ENCODE results near the gene PLEKHA1. TPM values are rescaled to one million over a fixed set of nuclear protein-coding genes. Genes with fewer than 3 reads are reported as not detected.

Gene PLEKHA1
- total RNA-seq, result 58.0 and 102 TPM in 2 replicates

DNA sequence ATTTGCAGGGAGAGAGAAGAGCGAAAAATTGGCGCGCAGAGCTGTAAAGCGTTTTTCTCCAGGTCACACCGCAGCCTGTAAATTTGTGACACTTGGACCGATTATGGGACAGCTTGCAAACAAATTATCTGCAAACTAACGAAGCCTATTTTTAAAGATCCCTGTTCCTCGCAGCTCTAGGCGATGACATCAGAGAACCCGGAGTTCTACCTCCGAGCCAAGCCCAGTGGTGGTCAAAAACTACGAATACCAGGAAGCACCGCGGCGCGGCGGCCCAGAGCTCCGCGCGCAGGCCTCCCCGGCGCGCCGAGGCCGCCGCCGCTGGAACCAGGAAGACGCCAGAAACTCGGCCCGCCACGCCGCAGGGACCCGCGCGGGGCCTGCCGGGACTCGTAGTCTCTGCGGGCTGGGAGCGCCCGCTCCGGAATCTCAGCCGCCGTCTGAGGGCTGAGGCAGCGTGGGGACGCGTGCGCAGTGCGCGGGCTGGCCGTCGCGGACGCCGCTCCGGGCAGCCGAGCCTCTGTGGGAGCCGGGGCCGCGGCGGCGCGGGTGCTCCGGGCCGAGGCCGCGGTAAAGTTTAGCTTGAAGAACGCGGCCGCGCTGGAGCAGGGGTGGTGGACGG is at the start of gene PLEKHA1:
Gene PLEKHA1 (plus strand): TSS at position 472 of the 622 bp plus-strand sequence. CDS start 18,493 bp downstream, outside the sequence.
- peak; percentile 79 for DNase-seq (ENCODE audit: low read depth)

DNA sequence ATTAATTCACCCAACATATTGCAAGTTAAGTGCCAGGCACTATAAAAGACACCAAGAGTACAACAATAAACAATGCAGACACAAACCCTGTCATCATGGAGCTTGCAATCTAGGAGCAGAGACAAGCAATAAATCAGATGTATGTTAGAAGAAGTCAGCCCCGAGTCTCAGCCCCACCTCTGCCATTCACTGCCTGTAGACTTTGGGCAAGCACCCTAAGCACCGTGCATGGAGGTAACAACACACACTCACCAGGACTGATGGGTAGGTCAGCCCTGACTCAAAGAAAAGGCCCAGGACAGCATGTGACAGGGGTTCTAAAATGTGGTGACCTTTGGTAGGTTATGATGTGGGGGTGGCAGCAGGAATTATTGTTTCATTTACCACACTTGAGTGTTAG is 49.3 kb upstream of the PLEKHA1 start:
- DNase-seq (ENCODE audit: low read depth), result no peak

DNA sequence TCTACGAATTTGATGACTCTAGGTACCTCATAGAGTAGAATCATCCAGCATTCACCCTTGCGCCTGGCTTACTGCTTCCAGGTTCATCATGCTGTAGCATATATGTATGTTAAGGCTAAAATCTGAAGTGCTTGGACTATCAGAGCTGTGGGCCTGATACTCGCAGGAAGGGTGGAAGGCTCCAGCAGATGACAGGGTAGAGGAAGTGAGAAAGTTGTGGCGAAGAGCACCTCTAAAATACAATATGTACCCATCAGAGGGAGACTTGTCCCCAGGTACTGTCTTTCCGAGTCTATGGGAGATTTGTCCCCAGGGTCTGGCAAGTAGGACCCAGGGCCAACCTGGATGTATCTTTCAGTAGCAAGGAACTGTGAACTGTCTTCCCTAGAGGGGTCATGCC is 48.1 kb upstream of the PLEKHA1 start:
- DNase-seq (ENCODE audit: low read depth), result no peak

DNA sequence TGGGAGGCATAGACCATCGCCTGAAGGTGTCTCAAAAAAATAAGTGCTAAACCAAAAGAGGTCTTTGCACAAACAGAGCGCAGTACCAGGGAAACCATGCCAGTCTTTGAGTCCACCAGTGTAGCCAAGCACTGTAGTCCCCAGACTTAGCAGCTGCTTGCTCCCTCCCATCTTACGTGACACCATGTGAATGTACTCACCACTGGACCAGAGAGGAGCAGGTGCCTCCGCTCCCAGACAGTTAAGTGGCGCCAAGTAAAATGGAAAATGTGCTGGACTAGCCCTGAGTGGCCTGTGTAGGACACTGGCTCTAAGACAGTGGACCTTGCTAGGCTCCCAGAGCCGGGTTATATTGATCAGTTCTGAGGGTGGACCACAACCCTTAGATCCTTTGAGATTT is 47.7 kb upstream of the PLEKHA1 start:
- DNase-seq (ENCODE audit: low read depth), result no peak

DNA sequence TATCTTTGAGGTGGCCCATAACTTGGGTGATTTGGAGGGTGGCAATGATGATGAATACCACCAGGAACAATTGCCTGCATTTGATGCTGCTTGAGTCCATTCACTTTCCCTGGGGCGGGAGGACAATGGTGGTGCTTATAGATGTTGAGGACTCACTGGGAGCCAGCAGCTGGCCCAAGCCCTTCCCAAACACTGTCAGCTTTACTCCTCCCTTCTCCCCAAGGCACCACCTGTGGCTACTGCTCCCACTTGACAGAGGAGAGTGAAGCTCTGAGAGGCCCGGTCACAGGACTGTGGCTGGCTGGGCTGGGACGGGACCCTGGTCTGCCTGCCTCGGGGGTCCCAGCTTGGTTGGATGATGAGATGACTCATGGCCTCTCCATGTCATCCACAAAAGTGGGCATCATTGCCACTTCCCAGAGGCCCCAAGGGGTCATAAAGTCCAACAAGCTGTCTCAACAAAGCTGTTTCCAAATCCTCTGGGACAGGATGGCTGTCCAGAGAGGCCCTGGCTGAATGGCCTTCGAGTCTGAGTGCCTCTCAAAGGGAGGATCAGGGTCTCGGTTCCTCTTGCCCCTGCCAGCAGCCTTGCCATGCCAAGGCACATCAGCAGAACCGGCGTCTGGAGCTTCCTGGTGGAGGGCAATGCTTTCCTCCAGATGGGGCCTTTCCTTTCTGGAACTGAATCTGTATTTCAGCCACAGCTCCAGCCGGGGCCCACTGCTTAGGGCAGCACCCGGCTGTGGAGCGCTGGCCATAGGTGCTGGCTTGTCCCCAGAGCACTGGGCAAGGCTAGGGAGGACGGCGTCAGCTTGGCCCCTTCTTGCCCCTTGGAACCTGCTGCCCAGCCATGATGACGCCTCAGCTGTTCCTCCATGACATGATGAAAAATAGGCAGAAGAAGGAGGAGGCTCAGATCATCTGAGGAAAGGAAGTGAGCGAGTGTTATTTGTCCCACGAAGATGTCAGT is 47.0 kb upstream of the PLEKHA1 start:
- no peak for DNase-seq (ENCODE audit: low read depth)

DNA sequence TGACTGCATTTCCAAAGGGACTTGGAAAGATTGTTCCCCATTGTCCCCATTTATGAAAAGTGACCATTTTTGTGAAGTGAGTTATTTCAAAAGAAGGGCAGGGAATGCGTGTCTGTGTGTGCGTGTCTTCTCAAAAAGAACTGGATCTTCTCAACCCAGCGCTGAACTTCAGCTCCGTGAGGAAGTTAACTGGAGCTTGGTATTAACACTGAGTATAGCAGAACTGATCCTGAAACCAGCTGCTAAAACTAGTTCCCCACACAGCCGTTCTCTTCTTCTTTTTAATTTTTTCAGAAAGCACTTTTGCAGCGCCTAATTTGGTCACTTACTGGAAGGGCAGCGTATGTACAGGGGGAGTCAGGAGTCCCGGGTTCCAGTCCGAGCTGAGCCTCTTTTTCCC is 45.8 kb upstream of the PLEKHA1 start:
- no peak for DNase-seq (ENCODE audit: low read depth)

DNA sequence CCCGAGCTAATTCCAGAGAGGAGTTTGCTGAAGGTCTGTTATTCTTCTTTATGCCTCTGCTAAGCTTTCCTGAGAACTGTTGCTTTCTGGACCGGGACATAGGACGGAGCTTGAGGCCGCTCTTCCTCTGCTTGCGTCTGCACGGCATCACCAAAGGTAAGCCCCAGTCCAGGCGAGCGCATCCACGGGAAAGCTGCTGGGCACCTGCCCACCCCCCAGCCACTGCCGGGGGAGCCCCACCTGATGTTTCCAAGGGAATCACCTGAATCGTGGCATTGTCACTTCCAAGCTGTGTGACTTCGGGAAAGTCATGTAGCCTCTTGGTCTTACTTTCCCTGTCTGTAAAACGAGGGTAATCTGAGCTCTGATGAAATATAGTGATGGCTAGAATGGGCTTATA is 45.1 kb upstream of the PLEKHA1 start:
- no peak for DNase-seq (ENCODE audit: low read depth)

DNA sequence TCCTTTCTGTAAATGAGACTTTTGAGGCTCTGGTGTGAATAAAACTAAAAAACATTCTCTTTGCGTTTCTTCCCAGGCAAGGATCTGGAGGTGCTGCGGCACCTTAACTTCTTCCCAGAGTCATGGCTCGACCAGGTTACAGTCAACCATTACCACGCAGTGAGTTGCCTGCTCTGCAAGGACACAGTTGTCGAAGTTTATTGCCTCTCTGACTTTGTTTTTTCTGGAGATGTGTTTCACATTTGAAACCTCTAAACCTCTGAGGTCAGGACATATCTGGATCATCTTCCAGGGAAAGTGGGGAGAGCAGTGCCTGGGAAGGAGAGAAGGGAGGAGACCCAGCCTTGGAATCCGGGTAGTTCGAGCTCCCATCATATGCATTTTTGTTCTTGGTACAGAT is 43.4 kb upstream of the PLEKHA1 start:
- DNase-seq (ENCODE audit: low read depth), result no peak

DNA sequence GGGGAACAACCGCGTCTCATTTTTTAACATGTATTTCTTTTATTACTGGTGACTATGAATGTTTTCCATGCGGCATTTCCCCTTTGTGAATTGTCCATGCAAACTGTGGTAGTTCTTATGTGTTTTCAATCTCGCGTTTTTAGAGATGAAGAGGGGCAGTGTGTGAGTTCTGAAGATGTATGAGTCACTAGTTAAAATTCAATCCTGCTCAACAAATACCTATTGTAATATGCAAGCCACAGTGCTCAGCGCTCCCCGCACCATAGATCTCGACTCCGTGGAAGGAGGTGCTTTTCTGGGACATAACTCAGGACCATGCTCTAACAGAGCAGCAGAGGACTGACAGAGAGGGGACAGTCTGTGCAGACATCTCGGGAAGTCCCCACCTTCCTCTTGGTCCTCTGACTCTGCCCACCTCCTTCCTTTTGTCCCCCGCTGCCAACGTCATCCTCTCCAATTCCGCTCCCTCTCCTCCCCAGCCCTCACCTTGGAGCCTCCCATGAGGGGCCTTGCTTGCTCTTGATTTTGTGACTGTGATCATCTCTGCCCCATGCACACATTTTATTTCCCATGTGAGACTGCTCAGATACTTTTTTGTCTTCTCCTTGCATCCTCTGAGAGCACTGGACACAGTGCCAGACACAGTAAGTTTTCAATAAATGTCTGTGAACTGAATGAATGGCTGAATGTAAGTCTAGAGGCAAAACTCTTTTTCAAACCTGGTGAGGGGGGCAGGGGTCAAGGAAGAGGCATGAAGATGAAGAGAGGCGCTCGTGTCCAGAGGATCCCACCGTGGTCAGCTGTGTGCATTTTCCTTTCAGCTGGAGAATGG is 42.7 kb upstream of the PLEKHA1 start:
- peak; percentile 98 for DNase-seq (ENCODE audit: low read depth)

DNA sequence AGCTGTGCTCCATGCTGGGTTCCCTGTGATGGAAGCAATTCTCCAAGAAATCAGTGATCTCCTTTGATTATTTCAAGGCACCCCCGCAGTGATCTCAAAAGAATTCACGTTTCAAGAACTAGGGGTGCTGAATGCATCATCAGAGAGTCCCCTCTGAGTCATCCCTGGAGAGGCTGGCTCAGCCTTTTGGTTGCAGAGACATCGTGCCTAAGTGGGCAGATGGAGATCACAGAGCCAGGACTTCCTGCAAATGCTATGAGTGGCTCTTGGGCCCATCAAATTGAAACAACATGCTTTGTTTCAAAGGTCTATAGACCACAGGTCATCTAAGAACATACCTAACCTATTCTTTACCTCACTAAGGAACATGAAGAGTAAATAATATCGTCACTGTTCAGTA is 41.5 kb upstream of the PLEKHA1 start:
- peak; percentile 29 for DNase-seq (ENCODE audit: low read depth)

DNA sequence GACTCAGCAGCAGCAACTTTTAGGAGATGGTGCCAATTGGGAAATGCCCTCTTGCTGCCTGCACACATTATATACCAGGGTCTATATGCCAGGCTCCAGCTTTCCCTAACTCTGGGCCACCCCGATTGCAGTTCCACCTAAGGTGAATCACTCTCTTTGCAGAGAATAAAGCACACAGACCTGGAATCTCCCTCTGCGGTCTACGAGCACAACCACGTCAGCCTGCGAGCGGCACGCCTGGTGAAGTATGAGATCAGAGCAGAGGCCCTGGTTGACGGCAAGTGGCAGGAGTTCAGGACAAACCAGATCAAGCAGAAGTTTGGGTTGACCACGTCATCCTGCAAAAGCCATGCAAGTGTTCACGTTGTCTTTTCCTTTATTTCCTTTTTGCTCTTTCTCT is 38.2 kb upstream of the PLEKHA1 start:
- DNase-seq (ENCODE audit: low read depth), result no peak

DNA sequence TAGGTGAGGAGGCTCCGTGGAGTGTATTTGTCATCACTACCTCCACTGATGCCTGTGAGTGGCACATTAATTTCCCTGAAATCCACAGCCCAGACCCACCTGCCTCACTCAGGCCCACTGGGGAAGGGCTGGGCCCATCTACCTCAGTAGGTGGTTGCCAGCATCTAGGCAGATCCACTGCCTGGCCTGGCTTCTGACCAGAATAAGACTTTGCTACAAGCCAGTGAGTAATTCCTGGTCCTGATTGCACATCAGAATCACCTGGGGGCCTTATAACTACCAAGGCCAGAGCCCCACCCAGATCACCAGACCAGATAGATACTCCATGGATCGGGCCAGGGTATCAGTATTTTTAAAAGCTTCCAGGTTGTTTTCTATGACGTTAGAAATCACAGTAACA is 37.5 kb upstream of the PLEKHA1 start:
- DNase-seq (ENCODE audit: low read depth), result no peak

DNA sequence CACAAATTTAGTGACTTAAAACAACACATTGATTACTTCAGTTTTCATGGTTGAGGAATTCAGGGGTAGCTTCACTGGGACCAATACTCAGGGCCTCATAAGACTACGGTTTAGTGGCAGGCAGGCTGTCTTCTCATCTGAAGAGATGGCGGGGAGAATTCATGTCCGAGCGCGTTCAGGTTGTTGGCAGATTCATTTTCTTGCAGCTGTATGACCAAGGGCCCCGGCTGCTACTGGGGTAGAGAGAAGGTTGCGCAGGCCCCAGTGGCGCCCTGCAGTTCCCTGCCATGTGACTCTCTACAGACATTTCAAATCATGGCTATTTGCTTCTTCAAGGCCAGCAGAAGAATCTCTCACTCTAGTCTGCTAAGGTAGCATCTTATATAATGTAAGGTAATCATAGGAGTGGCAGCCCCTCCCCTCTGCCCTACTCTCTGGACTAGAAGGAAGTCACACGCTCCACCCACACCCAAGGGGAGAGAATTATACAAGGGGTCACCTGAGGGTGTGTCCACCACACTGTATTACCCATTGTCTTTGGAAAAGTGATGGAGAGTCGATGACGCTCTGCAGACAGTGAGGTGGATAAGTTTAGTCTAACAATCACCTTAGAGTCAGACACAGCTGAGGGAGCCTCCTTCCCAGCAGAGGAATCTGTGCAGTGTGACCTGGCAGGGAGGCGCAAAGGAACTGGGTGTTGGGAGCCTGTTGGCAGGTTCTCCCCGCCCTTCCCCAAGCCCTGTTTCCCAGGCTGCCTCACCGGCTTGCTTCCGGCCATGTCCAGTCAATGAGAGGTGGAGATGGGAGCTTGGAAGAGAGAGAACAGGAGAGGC is 35.7 kb upstream of the PLEKHA1 start:
- no peak for DNase-seq (ENCODE audit: low read depth)

DNA sequence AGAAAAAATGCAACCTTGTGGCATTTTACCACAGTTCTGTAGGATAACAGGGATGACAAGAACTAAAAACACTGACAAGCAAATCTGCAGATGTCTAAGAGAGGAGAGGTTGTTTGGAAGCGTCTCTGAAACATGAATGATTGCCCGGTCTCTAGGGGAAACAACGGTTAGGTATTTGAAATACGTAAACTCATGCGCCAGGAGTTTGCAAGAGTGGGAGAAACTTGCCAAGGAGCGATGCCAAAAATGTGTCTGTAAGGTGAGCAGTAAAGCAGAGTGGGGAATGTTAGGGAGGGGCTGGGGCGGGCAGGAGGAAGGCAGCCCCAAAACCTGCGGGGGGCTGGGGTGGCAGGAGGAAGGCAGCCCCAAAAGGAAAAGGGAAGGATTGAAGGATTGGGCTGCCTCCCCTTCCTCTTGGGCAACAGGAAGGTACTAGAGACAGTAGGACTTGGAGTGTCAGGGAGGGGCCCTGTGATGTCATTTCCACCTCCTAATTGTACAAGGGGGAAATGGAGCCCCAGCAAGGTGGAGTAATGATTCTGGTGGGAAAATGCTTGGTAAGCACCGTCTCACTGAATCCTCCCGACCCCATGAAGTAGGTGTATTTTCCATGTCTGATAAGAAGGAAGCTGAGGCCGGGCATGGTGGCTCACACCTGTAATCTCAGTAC is 33.2 kb upstream of the PLEKHA1 start:
- no peak for DNase-seq (ENCODE audit: low read depth)

DNA sequence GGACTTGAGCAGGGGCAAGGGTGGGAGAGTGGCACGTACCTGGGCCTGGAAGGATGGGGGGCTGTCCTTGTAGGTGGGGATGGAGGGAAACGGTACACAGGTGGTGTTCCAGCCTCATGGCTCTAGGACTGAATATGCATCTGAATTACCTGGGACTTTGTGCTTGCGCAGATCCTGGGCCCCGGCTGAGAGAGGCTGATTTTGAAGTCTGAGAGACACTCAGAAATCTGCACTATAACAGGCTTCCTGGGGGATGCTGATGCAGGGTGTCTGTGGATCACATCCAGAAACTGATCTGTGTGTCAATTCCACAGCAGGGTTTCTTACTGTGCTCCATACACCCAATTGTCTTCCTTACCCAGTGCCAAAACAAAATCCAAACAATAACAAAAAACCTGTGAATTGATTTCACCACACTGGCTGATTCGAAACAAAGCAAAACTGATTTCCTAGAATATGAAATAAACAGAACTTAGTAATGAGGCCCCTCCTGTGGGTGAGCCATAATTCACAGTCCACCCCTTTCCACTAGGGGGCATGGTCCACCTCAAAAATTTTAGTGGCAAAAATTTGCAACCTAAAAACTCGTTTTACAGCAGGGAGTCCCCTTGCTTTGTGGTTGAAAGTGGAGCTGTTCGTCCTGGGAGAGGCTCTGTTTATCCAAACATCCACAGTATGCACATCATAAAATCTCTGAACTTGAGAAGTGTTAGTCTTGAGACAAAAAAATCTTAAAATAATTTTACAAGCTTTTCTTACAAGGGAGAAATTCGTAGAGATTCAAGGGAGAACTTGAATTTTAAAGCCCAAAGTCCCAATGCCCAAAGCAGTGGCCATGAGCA is 32.0 kb upstream of the PLEKHA1 start:
- DNase-seq (ENCODE audit: low read depth), result peak; percentile 50

DNA sequence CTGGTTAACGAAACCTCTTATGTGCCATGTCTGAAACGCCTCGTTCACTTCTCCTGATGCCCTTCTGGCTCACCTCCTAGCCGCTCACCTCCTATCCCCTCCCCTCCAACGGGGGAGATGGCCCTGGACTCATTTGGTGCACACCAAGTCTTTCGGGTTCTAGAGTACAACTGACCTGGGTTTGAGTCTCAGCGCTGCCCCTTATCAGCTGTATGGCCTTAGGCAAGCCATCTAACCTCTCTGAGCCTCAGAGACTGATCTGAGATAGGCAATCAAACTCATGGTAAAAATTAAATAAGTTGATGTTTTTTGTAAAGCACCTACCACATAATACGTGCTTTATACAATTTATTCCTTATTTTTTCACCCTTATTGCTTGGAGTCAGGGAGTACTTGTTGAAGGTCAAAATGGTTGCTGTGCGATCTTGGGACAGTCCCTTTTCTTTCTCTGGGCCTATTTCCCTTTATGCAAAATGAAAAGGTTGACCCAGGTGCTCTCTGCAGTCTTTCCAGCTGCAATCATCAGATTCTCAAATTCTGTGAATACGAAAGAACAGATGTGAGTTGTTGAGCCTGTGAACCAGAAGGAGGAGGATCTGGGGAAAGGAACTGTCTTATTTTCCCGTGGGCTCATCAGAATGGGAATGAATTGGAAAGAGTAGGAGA is 31.2 kb upstream of the PLEKHA1 start:
- DNase-seq (ENCODE audit: low read depth), result no peak

DNA sequence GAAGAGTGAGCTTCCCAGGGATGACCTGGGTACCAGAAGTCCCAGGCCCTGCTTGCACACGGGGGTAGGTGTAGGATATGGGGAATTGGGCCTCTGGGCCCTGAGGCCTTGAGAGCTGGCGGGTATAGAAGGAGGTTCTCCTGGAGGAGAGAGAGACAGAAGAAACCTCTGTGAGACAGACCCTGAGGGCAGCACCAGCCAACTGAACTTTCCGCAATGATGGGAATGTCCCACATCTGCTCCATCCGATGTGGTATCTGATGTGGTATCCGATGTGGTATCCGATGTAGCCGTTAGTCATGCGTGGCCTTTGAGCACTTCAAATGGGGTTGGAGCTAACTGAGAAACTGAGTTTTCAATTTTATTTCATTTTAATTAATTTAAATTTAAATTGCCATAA is 30.6 kb upstream of the PLEKHA1 start:
- DNase-seq (ENCODE audit: low read depth), result no peak

DNA sequence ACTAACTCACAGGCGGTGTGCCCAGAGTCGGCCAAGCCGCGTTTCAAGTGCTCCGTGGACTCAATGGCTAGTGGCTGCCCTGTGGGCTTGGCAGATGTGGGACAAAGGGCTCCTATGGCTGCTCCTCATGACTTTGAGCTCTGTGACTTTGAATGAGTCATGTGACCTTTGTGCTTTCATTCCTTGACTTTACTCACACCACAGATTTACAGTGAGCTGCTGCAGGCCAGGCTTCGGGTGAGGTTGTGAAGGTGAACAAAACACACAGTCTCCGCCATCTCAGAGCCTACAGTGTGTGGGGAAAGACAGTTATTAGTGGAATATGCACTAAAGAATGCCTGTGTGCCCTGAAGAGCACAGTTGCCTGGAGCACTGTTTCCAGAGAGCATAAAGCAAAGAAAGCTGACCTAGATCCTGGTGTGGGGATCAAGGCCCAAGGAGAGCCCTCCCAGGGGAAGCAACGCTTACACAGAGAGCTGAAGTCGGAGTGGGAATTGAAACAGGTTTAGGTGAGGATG is 29.7 kb upstream of the PLEKHA1 start:
- DNase-seq (ENCODE audit: low read depth), result peak; percentile 87

DNA sequence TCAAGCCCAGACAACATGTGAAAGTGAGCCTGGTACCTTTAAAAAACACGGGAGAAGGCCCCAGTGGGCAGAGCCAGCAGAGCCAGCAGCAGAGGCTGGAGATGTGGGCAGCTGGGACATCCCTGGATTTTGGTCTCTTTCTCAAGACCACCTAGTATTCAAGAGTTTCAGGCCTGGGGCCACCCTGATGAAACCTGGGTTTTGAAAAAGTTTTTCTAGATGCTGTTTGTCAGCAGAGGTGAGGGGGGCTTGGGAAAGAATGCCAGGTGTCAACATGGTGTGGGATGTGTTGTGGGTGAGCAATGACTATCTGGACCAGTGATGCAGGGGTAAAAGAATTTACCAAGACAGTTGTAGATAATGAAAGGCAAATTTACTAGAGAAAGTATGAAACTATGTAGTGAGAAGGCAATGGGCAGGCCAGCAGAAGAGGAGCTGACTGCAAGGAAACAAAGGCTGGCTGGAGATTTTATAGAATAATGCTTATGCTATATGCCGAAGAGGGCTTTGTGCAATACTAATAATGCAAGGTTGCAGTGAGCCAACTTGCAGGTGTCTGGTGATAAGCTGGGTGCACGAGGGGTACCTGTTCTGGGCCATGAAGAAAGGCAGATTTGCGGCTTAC is 28.1 kb upstream of the PLEKHA1 start:
- DNase-seq (ENCODE audit: low read depth), result no peak
